GM20000 (cell line): ENCODE results near the gene ASTN2.

Experiments
- DNase-seq: peaks from one replicate; pipeline ENCODE4 v3.0.0; 2012; ENCODE audit warnings: low spot score
- CTCF ChIP-seq: IDR thresholded peaks from 2 replicates; pipeline ENCODE4 v1.5.1; 2012; ENCODE audit warnings: mild to moderate bottlenecking, control low read depth; ENCODE audit errors: extremely low read depth, missing control alignments

The ASTN2 gene

GRCh38 chr9:117435630-117436261 is 20.9 kb upstream of the ASTN2 start:
- no peak for TF ChIP-seq CTCF
- no peak for DNase-seq

DNA sequence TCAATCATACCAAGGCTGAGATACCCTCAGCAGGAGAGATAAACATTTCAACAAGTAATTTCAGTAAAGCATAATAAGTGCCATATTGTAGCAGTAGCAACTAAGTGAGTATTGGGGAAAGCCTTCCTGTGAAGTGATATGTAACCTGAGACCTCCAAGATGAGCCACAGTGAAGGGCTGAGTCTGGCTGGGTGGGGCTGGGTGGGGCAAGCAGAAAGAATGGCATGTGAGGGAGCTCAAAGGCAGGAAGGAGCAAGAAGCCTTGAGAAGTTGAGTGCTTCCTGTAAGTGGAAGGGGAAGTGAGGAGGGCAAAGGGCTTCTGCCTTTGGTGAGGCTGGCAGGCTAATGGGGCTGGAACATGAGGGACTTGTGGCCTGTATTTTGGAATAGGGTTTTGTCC is 19.7 kb upstream of the ASTN2 start:
- no peak for DNase-seq
- TF ChIP-seq CTCF, result no peak

- no peak for DNase-seq
- no peak for TF ChIP-seq CTCF
Measured at GRCh38 chr9:117430813-117431212, 16.0 kb upstream of the ASTN2 start.

GRCh38 chr9:117427357-117427913 is 12.6 kb upstream of the ASTN2 start:
- DNase-seq, result no peak
- no peak for TF ChIP-seq CTCF

DNA sequence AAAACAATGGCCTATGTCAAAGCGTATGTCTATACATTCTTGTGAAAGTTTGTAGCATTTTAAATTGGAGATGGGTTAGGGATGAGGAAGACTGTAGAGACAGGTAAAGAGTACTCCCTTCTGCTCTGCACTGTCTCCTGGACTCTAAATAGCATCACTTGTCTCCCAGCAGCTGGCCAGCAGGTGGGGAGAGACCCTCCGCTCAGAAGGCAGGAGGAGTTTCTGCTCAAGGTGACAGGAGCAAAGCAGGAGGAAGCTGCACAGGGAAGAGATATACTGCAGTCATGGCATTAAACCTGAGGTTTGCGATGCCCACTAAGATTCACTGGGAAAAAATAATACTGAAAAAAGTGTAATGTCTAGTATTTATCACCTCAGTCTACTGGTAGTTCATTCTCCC is 10.7 kb upstream of the ASTN2 start:
- DNase-seq, result no peak

DNA sequence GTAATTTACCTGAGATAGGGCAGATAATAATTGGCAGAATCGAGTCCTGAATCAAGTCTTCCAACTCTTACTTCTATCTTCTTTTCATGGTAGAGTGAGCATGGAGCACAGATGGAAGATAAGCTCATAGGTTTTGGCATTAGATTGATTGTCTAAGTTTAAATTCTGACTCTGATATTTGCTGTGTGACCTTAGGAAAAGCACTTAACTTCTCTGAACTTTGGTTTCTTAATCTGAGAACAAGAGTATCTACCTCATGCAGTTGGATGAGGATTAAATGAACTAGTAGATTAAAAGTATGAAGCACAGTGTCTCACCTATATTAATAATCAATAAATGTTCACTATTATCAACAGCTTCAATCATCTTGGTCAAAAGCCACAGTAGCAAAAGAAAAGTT is 9.4 kb upstream of the ASTN2 start:
- no peak for DNase-seq
- TF ChIP-seq CTCF, result no peak

More for the DNA sequence above, 10.7 kb upstream of the ASTN2 start:
- TF ChIP-seq CTCF, result no peak

DNA sequence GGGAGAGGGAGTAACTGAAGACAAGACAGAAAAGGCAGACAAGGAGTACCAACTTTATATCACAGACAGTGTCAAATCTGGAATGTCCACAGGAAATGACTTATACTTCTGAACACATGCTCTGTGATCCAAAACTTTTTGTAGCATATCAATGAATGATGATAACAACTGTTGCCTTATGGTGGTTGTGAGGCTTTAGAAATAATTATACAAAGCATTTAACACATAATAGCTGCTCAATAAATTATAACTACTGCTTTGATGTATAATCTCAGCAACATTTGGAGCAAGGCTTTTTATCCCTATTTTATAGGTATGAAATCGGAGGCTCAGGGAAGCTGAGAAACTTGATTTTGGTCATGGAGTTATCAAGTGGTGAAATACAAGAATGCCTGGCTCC is 3.3 kb upstream of the ASTN2 start:
- TF ChIP-seq CTCF, result no peak
- DNase-seq, result no peak
